Activated T-cell treated with anti-CD3 and anti-CD28 coated beads for 24 hours (primary cell): ENCODE measurements around the gene PFKL.
"Not testable (repeated sequence)": the region's sequence is repeated elsewhere in the genome, so short reads cannot be mapped to it uniquely, and the experiment has no call there.

Experiments used
- DNase-seq: peaks from one replicate; pipeline ENCODE4 v3.0.0-alpha.2; 2020; ENCODE audit warnings: low read depth

PFKL gene

GRCh38 chr21:44327603-44327974 is 27.7 kb downstream of the PFKL start:
- no peak for DNase-seq

- DNase-seq: no peak
These were observed 28.5 kb downstream of the PFKL start for GRCh38 chr21:44328242-44328895.

- no peak for DNase-seq
These were observed 29.4 kb downstream of the PFKL start for GRCh38 chr21:44329086-44329889.

GRCh38 chr21:44329971-44330681 is 30.3 kb downstream of the PFKL start:
- no peak for DNase-seq

DNA sequence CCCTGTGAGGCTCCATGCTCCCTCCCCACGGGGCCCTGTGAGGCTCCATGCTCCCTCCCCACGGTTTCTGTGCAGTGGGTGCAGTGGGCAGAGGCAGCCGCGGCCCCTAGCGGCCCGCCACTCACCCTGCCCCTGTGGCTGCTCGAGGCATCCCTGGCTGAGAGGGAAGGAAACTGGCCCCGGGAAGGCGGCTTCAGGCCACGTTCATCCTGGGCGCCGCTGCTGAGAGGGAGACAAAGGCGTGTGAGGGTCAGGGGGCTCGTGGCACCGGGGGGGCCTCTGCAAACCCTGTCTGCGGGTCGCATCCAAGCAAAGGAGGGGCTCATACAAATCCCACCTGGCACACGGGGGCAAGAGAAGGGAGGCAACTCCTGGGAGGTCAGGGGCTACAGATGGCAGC is 30.8 kb downstream of the PFKL start:
- DNase-seq: no peak

DNA sequence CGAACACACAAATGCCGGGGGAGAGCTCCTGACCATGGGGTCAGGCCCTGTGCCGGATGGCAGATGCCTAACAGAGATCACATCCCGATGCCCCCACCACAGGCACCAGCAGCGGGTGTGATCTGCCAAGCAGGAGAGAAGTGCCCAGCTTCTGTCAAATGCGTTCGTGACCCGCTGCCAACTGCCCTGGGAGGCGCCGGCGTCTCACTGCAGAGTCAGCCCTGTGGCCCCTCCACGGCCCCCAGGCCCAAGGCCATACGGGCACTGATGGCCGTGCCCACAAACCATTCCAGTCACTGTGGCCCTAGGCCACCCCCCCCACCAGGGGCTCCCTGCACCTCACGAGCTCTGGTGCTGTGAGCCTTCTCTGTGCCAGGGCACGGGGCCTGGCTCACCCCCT is 31.4 kb downstream of the PFKL start:
- DNase-seq: no peak

DNA sequence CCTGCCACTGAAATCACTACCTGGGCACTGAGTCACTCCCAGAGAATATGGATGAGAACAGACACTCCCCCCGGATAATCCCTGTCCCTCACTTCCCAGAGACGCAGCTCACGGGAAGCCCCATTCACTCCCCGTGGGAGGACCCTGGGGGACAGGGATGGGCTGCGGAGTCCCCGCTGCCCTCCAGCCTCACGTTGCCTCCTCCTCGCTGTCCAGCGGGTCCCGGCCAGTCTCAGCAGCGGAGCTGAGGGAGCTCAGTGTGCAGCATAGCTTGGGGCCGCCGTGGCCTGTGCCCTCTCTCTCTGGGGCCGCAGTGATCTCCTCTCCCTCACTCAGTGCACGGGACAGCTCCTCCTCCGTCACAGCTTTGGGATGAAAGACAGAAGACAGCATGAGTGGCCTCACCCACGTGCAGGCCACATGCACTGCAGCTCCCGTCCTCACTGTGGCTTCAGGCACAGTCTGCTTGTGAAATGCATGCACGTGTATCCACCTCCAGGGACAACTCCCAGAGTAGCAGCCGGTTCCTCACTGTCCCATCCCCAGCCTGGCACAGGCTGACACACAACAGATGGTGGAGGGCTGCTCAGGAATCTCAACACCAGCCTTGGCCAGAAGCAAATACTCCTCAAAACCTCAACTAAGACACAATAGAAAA is 31.9 kb downstream of the PFKL start:
- DNase-seq: no peak

DNA sequence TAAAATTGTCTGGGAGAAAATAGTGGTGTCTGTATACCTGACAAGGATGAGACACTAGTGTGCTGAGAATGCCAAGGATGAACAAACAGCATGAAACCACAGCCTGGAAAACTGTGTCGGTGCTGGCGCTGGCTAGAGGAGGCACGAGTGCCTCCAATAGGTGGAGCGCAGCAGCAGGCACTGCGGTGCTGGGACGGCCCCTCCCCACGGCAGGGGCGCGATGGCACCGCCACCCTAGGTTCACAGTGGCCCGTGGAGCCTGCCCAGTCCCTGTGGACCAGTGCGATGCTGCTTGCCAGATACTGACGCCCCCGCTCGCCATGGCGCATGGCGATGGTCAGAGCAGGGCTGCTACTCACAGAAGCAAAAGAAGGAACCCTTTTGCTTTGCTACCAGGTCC is 32.5 kb downstream of the PFKL start:
- DNase-seq: no peak

DNA sequence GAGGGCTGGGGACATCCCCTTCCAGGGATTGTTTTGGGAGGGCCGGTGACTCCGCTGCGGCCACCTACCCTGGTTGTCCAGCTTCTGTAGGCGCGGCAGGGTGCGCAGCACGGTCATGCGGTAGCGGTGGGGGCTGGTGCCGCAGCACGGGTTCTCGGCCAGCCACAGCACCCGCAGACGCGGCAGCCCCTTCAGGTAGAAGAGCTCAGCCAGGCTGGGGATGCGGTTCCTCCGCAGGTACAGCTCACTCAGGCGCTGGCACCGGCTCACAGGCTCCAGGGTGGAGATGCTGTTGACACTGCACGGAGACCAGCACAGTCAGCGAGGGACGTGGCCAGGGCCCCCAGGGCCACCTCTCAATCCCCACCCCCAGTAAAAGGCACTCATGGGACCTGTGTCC is 33.1 kb downstream of the PFKL start:
- no peak for DNase-seq

DNA sequence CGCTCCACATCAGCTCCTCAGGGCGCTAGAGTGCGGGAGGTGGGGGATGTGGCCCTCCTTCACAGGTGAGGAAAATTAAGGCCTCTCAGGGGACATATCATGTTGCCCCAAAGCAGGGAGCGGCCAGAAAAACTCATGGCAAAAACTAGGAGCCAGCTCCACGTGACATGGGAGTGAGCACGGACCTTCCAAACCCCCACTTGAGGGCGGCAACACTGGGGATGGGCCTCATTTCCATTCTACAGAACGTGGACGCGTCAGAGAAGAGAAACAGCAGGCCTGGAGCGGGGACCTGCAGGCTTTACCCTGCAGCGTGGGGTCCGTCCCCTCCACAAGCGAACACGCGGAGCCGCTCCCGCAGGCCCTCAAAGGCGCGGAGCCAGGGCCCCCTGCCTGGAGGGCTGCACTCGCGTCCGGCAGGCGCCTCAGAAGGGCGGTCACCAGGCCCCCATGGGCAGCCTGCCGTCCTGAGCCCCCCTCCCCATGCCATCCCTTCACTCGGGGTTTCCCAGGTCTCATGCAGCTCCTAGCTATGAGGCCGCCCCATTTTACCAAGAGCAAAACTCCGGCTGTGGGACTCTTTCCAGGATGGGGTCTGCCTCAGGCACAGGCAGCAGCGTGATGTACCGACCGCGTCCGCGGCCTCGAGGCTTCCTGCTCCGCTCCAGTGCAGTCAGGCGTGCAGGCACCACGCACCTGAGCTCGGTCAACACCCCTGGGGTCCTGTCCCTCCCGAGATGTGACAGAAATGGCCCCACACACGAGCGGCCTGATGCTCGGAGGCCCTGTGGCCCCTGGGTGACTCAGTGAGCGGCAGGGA is 33.9 kb downstream of the PFKL start:
- no peak for DNase-seq

- no peak for DNase-seq
These were observed 34.6 kb downstream of the PFKL start for GRCh38 chr21:44334329-44335030.

GRCh38 chr21:44335266-44336059 is 35.6 kb downstream of the PFKL start:
- no peak for DNase-seq

DNA sequence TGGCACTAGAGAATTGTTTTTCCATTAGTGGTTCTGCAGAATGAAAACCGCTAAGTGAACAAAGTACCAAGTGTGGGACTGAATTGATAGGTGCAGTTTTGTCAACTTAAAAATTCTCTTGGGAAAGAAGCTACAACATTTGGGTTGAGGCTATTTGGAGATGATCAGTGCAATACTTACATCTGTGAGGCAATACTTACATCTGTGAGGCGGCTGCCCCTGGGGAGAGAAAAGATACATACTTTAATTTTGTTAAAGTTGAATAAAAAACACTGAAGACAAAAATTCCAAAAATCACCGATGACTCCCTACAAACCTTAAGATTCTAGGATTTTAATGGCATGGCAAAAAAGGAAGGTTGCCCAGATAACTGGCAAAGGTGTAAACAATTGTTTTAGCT is 37.6 kb downstream of the PFKL start:
- no peak for DNase-seq

DNA sequence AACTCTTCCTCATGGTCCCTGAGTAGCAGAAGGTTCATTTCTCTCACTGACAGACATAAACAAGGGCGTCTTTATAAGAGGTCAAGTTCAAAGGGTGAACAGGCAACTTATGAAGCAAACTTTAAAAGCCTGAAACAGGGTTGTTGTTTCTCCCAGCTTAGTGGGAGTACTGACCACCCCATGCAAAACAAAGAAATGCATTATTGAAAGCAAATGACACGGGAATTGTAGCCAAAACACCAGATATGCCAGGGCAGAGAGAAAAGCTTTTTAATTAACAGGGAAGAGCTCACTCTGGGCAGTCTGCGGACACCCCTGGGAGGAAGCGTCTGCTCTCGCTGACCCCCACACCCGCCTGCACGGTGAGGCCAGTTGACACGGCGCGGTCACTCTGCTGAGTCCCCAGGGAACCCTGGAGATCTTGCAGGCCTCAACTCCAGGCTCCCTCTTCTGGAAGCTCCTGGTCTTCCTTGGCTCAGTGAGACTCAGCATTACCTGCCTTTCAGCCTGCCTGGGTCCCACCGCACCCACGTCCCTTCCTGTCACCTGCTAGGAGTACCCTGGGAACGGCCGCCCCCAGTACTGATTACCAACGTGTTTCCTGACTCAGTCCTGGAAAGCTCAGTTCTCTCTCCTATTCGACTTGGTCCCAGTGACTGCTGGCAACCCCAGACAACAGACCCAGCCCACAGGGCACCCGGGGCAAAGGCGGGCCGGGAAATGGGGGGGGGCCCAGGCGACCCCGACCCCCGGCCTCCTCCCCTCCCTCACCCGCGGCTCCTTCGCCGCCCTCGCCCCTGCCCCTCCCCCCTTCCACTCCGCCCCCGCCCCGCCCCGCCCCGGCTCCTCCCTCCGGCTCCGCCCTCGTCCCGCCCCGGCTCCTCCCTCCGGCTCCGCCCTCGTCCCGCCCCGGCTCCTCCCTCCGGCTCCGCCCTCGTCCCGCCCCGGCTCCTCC is 38.4 kb downstream of the PFKL start:
- no peak for DNase-seq

DNA sequence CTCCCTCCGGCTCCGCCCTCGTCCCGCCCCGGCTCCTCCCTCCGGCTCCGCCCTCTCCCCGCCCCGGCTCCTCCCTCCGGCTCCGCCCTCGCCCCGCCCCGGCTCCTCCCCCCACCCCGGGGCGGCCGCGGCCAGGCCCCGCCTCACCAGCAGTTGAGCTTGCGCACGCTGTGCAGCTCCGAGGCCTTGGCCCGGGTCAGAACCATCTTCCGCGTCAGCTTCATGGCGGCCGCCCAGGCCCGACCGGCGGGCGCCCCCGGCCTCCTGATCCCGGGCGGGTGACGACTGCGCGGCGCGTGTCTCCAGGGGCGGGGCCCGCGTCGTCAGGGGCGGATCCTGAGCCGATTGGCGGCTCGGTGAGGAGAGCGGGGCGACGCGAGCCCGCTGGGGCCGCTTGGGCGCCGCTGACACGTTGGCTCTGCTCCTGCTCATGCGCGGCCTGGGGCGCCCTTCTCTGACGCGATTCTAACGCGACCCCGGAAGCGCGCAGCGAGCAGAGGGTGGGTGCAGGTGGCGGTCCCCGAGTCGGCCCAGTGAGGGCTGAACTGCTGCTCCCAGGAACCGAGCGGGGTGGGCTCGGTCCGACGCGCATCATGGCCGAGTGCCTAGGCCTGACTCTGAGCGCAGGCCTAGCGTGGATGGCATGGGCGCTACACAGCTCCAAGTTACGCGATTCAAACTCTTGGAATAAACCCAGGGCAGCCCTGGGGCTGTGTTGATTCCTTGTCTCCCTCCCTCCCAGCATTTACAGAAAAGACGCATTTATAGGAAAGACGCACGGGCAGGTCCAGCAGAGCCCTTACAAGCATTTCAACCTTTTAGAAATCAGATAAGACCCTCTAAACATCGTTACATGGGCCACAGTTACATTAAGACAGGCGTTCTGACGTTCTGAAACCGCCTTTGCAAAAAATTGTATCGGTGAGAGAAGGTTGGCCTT is 39.4 kb downstream of the PFKL start, which contains the start of gene CFAP410:
CFAP410 (minus strand) TSS at position 420 of the 940 bp plus-strand sequence; CDS start at position 224, 196 bp downstream.
- DNase-seq: peak; percentile 94

GRCh38 chr21:44341726-44342458 is 42.0 kb downstream of the PFKL start:
- DNase-seq: not testable (repeated sequence)

- not testable (repeated sequence) for DNase-seq
These were observed 43.1 kb downstream of the PFKL start for GRCh38 chr21:44342981-44343380.
